Transverse colon (tissue), 4 donors: ENCODE measurements around the gene ZCCHC7.

Experiments used
- EP300 ChIP-seq: sonication (generic); formaldehyde crosslinking; IDR thresholded peaks from one replicate; pipeline ENCODE4 v1.6.1; 2017; ENCODE audit warnings: antibody characterized with exemption, low read depth
- POLR2A ChIP-seq: fragments of 450-650 bp; IDR thresholded peaks from one replicate; pipeline ENCODE4 v1.6.1; 2016; ENCODE audit warnings: antibody characterized with exemption, mild to moderate bottlenecking, moderate library complexity
- POLR2AphosphoS5 ChIP-seq, 3 donors: sonication (generic); formaldehyde crosslinking; IDR thresholded peaks; one replicate each; pipeline ENCODE4 v1.6.1; 2016; ENCODE audit warnings: antibody characterized with exemption in 3 of 3
- TF ChIP-seq, protein P1 (sequence below), 5 experiments: fragments of 200-600 bp in 3 of 5; fragments of 450-650 bp in 2 of 5; sonication (generic) in 3 of 5; IDR thresholded peaks; 1 replicate in 2 of 5; 2 replicates in 3 of 5; pipeline ENCODE4 v1.5.1; 2016 to 2017; ENCODE audit warnings: antibody characterized with exemption in 5 of 5, inconsistent platforms in 3 of 5, mild to moderate bottlenecking in 2 of 5, moderate library complexity in 1 of 5

DNA sequence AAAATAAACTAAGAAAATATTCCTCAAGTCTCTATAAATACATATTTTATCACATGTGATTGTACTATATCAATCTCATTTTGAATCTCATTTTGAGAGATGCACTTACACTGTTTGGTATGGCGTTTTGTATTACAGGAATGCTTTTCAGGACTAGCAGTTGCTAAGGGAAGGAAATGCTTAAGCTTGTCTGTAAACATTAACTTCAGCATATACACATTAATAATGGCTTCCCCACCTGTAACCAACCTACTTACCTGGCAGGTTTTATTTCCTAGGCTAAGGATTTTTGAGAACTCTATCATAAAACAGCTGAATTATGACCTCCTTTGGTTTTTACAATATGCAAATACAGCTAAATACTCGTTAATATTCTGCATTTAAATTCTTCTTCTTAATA is 161.2 kb downstream of the ZCCHC7 start:
- TF ChIP-seq, protein P1, sequence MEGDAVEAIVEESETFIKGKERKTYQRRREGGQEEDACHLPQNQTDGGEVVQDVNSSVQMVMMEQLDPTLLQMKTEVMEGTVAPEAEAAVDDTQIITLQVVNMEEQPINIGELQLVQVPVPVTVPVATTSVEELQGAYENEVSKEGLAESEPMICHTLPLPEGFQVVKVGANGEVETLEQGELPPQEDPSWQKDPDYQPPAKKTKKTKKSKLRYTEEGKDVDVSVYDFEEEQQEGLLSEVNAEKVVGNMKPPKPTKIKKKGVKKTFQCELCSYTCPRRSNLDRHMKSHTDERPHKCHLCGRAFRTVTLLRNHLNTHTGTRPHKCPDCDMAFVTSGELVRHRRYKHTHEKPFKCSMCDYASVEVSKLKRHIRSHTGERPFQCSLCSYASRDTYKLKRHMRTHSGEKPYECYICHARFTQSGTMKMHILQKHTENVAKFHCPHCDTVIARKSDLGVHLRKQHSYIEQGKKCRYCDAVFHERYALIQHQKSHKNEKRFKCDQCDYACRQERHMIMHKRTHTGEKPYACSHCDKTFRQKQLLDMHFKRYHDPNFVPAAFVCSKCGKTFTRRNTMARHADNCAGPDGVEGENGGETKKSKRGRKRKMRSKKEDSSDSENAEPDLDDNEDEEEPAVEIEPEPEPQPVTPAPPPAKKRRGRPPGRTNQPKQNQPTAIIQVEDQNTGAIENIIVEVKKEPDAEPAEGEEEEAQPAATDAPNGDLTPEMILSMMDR (IDR thresholded peaks at IDR 0.05): no peak
- TF ChIP-seq POLR2A: no peak
- no peak for TF ChIP-seq POLR2AphosphoS5 (IDR thresholded peaks at IDR 0.05)
- TF ChIP-seq EP300: no peak
